Caco-2 (cell line): Measurements from ENCODE around the gene KIF18B. TPM values are rescaled to one million over a fixed set of nuclear protein-coding genes. Genes with fewer than 3 reads are reported as not detected.

Source experiments
- BruUV-seq: library from RNA; stranded (reverse); fragments of 400-500 nt; replicated peaks from 2 replicates; lab custom pipeline; 2021; lab: Mats Ljungman, UMichigan
- CTCF ChIA-PET: fragments of 300-600 bp; sonication (Branson Sonifier 250); formaldehyde crosslinking; loops from one replicate; lab custom pipeline; 2022; ENCODE audit warnings: antibody characterized with exemption; lab: Charles Lee
- POLR2A ChIA-PET: fragments of 300-600 bp; sonication (Branson Sonifier 250); formaldehyde crosslinking; loops from one replicate; lab custom pipeline; 2022; ENCODE audit warnings: antibody characterized with exemption; lab: Charles Lee
- DNase-seq, 2 experiments: peaks; one replicate each; pipeline versions ENCODE4 v3.0.0 to v3.0.0-alpha.2; 2020 to 2022
- H3K27me3 ChIP-seq: replicated peaks from 2 replicates; pipeline ENCODE4 v1.6.0; 2011; ENCODE audit warnings: low read length; ENCODE audit not compliant: control insufficient read depth, insufficient read depth
- H3K36me3 ChIP-seq: 2 replicates; pipeline ENCODE4 v1.5.1; 2011; ENCODE audit warnings: low read length; ENCODE audit not compliant: control insufficient read depth, insufficient read depth
- H3K4me1 ChIP-seq: fragments of 250-450 bp; sonication (Bioruptor Pico); 2 replicates; pipeline ENCODE4 v1.5.1; 2020; ENCODE audit warnings: mild to moderate bottlenecking
- H3K4me3 ChIP-seq: 2 replicates; pipeline ENCODE4 v1.5.1; 2011; ENCODE audit warnings: low read depth, mild to moderate bottlenecking, control low read depth, low read length
- H3K9me3 ChIP-seq: fragments of 250-450 bp; sonication (Bioruptor Pico); 2 replicates; pipeline ENCODE4 v1.5.1; 2020; ENCODE audit warnings: mild to moderate bottlenecking, moderate library complexity
- H3K27ac Mint-ChIP-seq: one replicate; pipeline ENCODE4 v1.8.0; 2022; ENCODE audit warnings: mixed read lengths; ENCODE audit not compliant: unreplicated experiment
- H3K27me3 Mint-ChIP-seq: one replicate; pipeline ENCODE4 v1.8.0; 2022; ENCODE audit warnings: mixed read lengths; ENCODE audit not compliant: insufficient read depth, unreplicated experiment
- H3K36me3 Mint-ChIP-seq: one replicate; pipeline ENCODE4 v1.8.0; 2022; ENCODE audit warnings: mild to moderate bottlenecking, mixed read lengths; ENCODE audit not compliant: insufficient read depth, unreplicated experiment
- H3K4me1 Mint-ChIP-seq: one replicate; pipeline ENCODE4 v1.8.0; 2022; ENCODE audit warnings: low read depth, mixed read lengths; ENCODE audit not compliant: unreplicated experiment
- H3K4me3 Mint-ChIP-seq: one replicate; pipeline ENCODE4 v1.8.0; 2022; ENCODE audit warnings: mild to moderate bottlenecking, moderate library complexity, mixed read lengths; ENCODE audit not compliant: unreplicated experiment
- H3K9me3 Mint-ChIP-seq: one replicate; pipeline ENCODE4 v1.8.0; 2022; ENCODE audit warnings: mixed read lengths; ENCODE audit not compliant: unreplicated experiment
- intact Hi-C: fragments of 100-400 bp; cut with micrococcal nuclease; formaldehyde crosslinking; loops from one replicate; pipeline ENCODE4 v1.10.0; 2022; ENCODE audit not compliant: unreplicated experiment
- total RNA-seq: library from RNA; stranded (reverse); gene quantifications from 2 replicates; pipeline ENCODE4 v1.2.3, GENCODE V29; 2022
- TF ChIP-seq, protein P1 (sequence below), 2 experiments: fragments of 200-600 bp in 1 of 2; IDR thresholded peaks; 1 replicate in 1 of 2; 2 replicates in 1 of 2; pipeline versions ENCODE4 v1.5.1 to v1.8.0; 2011 to 2022; ENCODE audit warnings: antibody characterized with exemption in 1 of 2, control low read depth in 1 of 2, inconsistent platforms in 1 of 2, low read depth in 1 of 2, low read length in 1 of 2, mild to moderate bottlenecking in 1 of 2, moderate library complexity in 1 of 2; ENCODE audit not compliant: insufficient read depth in 1 of 2, severe bottlenecking in 1 of 2, unreplicated experiment in 1 of 2

The KIF18B gene
- total RNA-seq, 1 experiment from 2014 or later, result 68.4 TPM

DNA sequence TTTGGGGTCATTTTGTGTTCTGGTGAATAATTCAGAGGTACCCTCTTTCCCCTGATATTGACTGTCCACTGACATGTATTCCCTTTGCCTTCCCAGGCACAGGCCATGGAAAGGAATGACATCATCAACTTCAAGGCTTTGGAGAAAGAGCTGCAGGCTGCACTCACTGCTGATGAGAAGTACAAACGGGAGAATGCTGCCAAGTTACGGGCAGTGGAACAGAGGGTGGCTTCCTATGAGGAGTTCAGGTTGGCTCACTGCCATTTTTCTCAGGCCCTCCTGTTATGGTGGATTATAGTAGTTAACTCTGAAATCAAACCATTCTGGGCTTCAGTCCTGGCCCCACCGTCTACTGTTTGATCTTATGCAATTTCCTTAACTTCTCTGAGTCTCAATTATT, 46.7 kb downstream of the KIF18B start:
- POLR2A ChIA-PET, result no interaction called here
- Mint-ChIP-seq H3K4me3 (peak overlapping the region; percentile 77), H3K27me3 (no peaks in the 10 kb centered on the region), H3K36me3 (peaks cover 16% of the 10 kb centered on the region), H3K27ac (no peak overlapping the region), H3K4me1 (peaks cover 17% of the 10 kb centered on the region), H3K9me3 (no peaks in the 10 kb centered on the region)
- Histone ChIP-seq H3K4me3 (no peak overlapping the region), H3K9me3 (no peaks in the 10 kb centered on the region), H3K27me3 (no peaks in the 10 kb centered on the region), H3K4me1 (peaks cover 8% of the 10 kb centered on the region), H3K36me3 (no peaks in the 10 kb centered on the region; the same call in 1 of the 2 replicates)
- no TSS peak for BruUV-seq
- TF ChIP-seq, protein P1, sequence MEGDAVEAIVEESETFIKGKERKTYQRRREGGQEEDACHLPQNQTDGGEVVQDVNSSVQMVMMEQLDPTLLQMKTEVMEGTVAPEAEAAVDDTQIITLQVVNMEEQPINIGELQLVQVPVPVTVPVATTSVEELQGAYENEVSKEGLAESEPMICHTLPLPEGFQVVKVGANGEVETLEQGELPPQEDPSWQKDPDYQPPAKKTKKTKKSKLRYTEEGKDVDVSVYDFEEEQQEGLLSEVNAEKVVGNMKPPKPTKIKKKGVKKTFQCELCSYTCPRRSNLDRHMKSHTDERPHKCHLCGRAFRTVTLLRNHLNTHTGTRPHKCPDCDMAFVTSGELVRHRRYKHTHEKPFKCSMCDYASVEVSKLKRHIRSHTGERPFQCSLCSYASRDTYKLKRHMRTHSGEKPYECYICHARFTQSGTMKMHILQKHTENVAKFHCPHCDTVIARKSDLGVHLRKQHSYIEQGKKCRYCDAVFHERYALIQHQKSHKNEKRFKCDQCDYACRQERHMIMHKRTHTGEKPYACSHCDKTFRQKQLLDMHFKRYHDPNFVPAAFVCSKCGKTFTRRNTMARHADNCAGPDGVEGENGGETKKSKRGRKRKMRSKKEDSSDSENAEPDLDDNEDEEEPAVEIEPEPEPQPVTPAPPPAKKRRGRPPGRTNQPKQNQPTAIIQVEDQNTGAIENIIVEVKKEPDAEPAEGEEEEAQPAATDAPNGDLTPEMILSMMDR (IDR thresholded peaks at IDR 0.05; ENCODE audit: insufficient read depth in 1 of 2, low read depth in 1 of 2, low read length in 1 of 2, severe bottlenecking in 1 of 2, unreplicated experiment in 1 of 2), result no peak
- DNase-seq, result no peak
- CTCF ChIA-PET, result interaction anchor here (0.6 to 1.9 kb wide), 3 partner anchors 11 to 85 kb away, joined by 3 to 5 read pairs (median 3); no protein-coding TSS in a partner anchor
- intact Hi-C loops, result no loop called here

- H3K4me3 Mint-ChIP-seq, result peak within 1 kb of the TSS; percentile 77
- peak; percentile 93 to 94 for DNase-seq
- H3K9me3 Mint-ChIP-seq, result no peaks in the 10 kb centered on the region
- BruUV-seq, result no TSS peak
- peaks cover 29% of the 10 kb centered on the region for H3K36me3 Mint-ChIP-seq
- H3K27ac Mint-ChIP-seq, result peak within 1 kb of the TSS; percentile 100
- Histone ChIP-seq H3K27me3 (no peaks in the 10 kb centered on the region), H3K36me3 (no peaks in the 10 kb centered on the region; the same call in 1 of the 2 replicates), H3K4me3 (peak within 1 kb of the TSS; percentile 60), H3K4me1 (no peaks in the 10 kb centered on the region), H3K9me3 (no peaks in the 10 kb centered on the region)
- CTCF ChIA-PET, result interaction anchor here (0.6 to 1.9 kb wide), 7 partner anchors 10 to 124 kb away, joined by 3 to 11 read pairs (median 5); no protein-coding TSS in a partner anchor
- H3K27me3 Mint-ChIP-seq, result no peaks in the 10 kb centered on the region
- intact Hi-C loops, result loop anchor here (2.0 kb wide), 1 partner anchor 48 kb away; the partner anchor contains the start of gene KIF18B
- POLR2A ChIA-PET, result interaction anchor here (0.5 to 1.2 kb wide), 10 partner anchors 12 to 758 kb away, joined by 3 to 7 read pairs (median 3); partner anchors contain the start of genes DCAKD, HEXIM1 and KIF18B
- H3K4me1 Mint-ChIP-seq, result peaks cover 7% of the 10 kb centered on the region
- TF ChIP-seq, protein P1 (IDR thresholded peaks at IDR 0.05; ENCODE audit: insufficient read depth in 1 of 2, low read depth in 1 of 2, low read length in 1 of 2, severe bottlenecking in 1 of 2, unreplicated experiment in 1 of 2), result no peak
Measured at GRCh38 chr17:44899074-44899782, 48.3 kb downstream of the KIF18B start, which contains the start of gene EFTUD2. TSS of gene EFTUD2 (minus strand) at chr17:44899445. CDS start at chr17:44894521, 4,924 bp downstream.

GRCh38 chr17:44898768-44899073, 48.9 kb downstream of the KIF18B start:
- peak overlapping the region; percentile 77 for H3K4me3 Mint-ChIP-seq
- ChIA-PET CTCF (interaction anchor here (0.5 to 1.8 kb wide), 7 partner anchors 9 to 235 kb away, joined by 3 to 11 read pairs (median 5); no protein-coding TSS in a partner anchor), POLR2A (interaction anchor here (0.5 to 1.2 kb wide), 10 partner anchors 12 to 758 kb away, joined by 3 to 7 read pairs (median 3); partner anchors contain the start of genes DCAKD and KIF18B)
- intact Hi-C loops, result loop anchor here (2.0 kb wide), 1 partner anchor 48 kb away; the partner anchor contains the start of gene KIF18B
- BruUV-seq, result TSS peak; percentile 86
- TF ChIP-seq, protein P1 (IDR thresholded peaks at IDR 0.05; ENCODE audit: insufficient read depth in 1 of 2, low read depth in 1 of 2, low read length in 1 of 2, severe bottlenecking in 1 of 2, unreplicated experiment in 1 of 2), result no peak
- H3K27ac Mint-ChIP-seq, result peak overlapping the region; percentile 100
- peaks cover 35% of the 10 kb centered on the region for H3K36me3 Mint-ChIP-seq
- Histone ChIP-seq H3K9me3 (no peaks in the 10 kb centered on the region), H3K27me3 (no peaks in the 10 kb centered on the region), H3K36me3 (no peaks in the 10 kb centered on the region; the same call in 1 of the 2 replicates), H3K4me1 (no peaks in the 10 kb centered on the region), H3K4me3 (peak overlapping the region; percentile 60)
- no peak for DNase-seq
- peaks cover 7% of the 10 kb centered on the region for H3K4me1 Mint-ChIP-seq
- H3K9me3 Mint-ChIP-seq, result no peaks in the 10 kb centered on the region
- H3K27me3 Mint-ChIP-seq, result no peaks in the 10 kb centered on the region
